Adrenal gland (tissue), 5 donors: ENCODE measurements around the gene GLIS2.

Source experiments
- CTCF ChIP-seq, 6 experiments: fragments of 450-650 bp in 4 of 6; fragments of 200-600 bp in 2 of 6; sonication (generic) in 1 of 6; IDR thresholded peaks; 1 replicate in 5 of 6; 2 replicates in 1 of 6; pipeline versions ENCODE4 v1.5.1 to v1.8.0; 2016 to 2021; ENCODE audit warnings: antibody characterized with exemption in 6 of 6, mild to moderate bottlenecking in 2 of 6, moderate library complexity in 1 of 6
- POLR2A ChIP-seq, 2 donors: fragments of 450-650 bp; IDR thresholded peaks; one replicate each; pipeline ENCODE4 v1.6.1; 2017; ENCODE audit warnings: antibody characterized with exemption in 2 of 2, mild to moderate bottlenecking in 2 of 2, moderate library complexity in 1 of 2
- donor health status: DM: no; HTN: no; CAD: no.

GRCh38 chr16:4270595-4270994, 45.3 kb upstream of the GLIS2 start:
- no peak for TF ChIP-seq CTCF (IDR thresholded peaks at IDR 0.05)
- TF ChIP-seq POLR2A (IDR thresholded peaks at IDR 0.05): no peak
